22Rv1 (cell line): ENCODE data around the gene FAM50A.

Source experiments
- CTCF ChIP-seq: fragments of 450-650 bp; IDR thresholded peaks from 2 replicates; pipeline ENCODE4 v1.5.1; 2017; ENCODE audit warnings: mild to moderate bottlenecking
- ZFX ChIP-seq: fragments of 450-650 bp; IDR thresholded peaks from 2 replicates; pipeline ENCODE4 v1.6.1; 2017; ENCODE audit warnings: antibody characterized with exemption, borderline replicate concordance

DNA sequence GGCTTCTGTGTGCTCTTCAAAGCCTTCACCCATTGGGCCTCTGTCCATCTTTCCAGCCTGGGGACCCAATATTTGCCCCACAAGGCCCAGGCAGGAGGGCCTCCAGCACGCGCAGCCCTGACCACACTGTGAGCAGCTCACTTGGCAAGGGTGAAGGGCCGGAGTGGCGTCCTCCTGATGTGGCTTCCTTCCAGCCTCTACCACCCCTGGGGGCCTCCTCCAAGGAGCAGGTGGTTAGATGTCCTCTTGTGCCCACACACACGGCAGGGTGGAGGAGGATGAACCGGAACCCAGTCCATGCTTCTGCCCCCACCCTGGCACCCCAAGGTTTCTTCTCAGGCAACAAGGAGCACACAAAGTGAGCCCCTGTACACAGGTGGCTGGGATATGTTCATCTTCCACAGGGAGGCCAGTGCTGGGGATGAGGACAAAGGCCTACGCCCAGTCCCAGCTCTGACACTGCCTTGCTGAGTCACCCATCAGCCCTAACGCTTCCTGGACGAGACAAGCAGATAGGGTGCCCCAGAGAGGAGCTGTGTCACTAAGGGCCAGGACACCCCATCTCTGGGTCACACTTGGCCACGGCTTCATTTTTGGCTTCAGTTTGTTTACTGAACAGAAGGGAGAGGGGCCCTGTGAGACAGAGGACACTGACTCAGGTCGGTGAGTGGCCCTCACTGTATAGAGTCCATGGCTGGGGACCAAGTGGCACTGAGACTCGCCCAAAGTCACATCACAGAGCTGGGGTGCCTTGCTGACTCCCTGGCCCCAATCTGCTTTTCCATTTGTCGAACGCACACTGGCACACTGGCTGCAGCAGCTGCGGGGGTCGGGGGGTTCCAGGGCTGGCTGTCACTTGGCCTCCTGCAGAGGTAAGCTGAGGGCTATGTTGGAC, 40.6 kb downstream of the FAM50A start:
- TF ChIP-seq CTCF = no peak
- no peak for TF ChIP-seq ZFX
